Astrocyte (in vitro differentiated cells and primary cell): ENCODE results near the gene FUT4. TPM values are rescaled to one million over a fixed set of nuclear protein-coding genes. Genes with fewer than 3 reads are reported as not detected.

Source experiments
- DNase-seq: peaks from one replicate; pipeline ENCODE4 v3.0.0-alpha.2; 2010; ENCODE audit warnings: low read depth
- FAIRE-seq: peaks from 2 replicates; lab custom pipeline; 2011; peaks lifted over from hg19 to GRCh38; lab: Jason Lieb, UNC
- H2AFZ ChIP-seq: 2 replicates; pipeline ENCODE4 v1.6.0; 2012; ENCODE audit warnings: low read depth, low read length, inconsistent platforms
- H3K27ac ChIP-seq: 2 replicates; pipeline ENCODE4 v1.5.1; 2011; ENCODE audit warnings: low read depth, low read length, inconsistent platforms
- H3K27me3 ChIP-seq: 2 replicates; pipeline ENCODE4 v1.6.0; 2011; ENCODE audit warnings: low read length, inconsistent platforms; ENCODE audit not compliant: insufficient read depth
- H3K36me3 ChIP-seq: 2 replicates; pipeline ENCODE4 v1.5.1; 2011; ENCODE audit warnings: low read length, inconsistent platforms; ENCODE audit not compliant: insufficient read depth
- H3K4me1 ChIP-seq: 2 replicates; pipeline ENCODE4 v1.5.1; 2011; ENCODE audit warnings: low read length, inconsistent platforms; ENCODE audit not compliant: insufficient read depth
- H3K4me2 ChIP-seq: 2 replicates; pipeline ENCODE4 v1.6.0; 2012; ENCODE audit warnings: low read length, inconsistent platforms
- H3K4me3 ChIP-seq: 2 replicates; pipeline ENCODE4 v1.5.1; 2011; ENCODE audit warnings: low read depth, mild to moderate bottlenecking, low read length, inconsistent platforms; ENCODE audit not compliant: insufficient read depth
- H3K79me2 ChIP-seq: 2 replicates; pipeline ENCODE4 v1.6.0; 2012; ENCODE audit warnings: mild to moderate bottlenecking, low read length, inconsistent platforms; ENCODE audit not compliant: insufficient read depth
- H3K9ac ChIP-seq: 2 replicates; pipeline ENCODE4 v1.6.0; 2012; ENCODE audit warnings: mild to moderate bottlenecking, low read length, inconsistent platforms
- H3K9me3 ChIP-seq: 2 replicates; pipeline ENCODE4 v1.5.1; 2012; ENCODE audit warnings: low read depth, mild to moderate bottlenecking, low read length, inconsistent platforms; ENCODE audit not compliant: insufficient read depth
- H4K20me1 ChIP-seq: 2 replicates; pipeline ENCODE4 v1.6.0; 2012; ENCODE audit warnings: low read length, inconsistent platforms; ENCODE audit not compliant: insufficient read depth
- H3K27ac Mint-ChIP-seq: one replicate; pipeline ENCODE4 v1.8.0; 2021; ENCODE audit warnings: mild to moderate bottlenecking, mixed read lengths; ENCODE audit not compliant: unreplicated experiment
- H3K27me3 Mint-ChIP-seq: one replicate; pipeline ENCODE4 v1.8.0; 2021; ENCODE audit warnings: low read depth, mixed read lengths; ENCODE audit not compliant: unreplicated experiment
- H3K36me3 Mint-ChIP-seq: one replicate; pipeline ENCODE4 v1.8.0; 2021; ENCODE audit warnings: low read depth, mixed read lengths; ENCODE audit not compliant: unreplicated experiment
- H3K4me1 Mint-ChIP-seq: one replicate; pipeline ENCODE4 v1.8.0; 2021; ENCODE audit warnings: low read depth, mixed read lengths; ENCODE audit not compliant: unreplicated experiment
- H3K4me3 Mint-ChIP-seq: one replicate; pipeline ENCODE4 v1.8.0; 2021; ENCODE audit warnings: mild to moderate bottlenecking, moderate library complexity, mixed read lengths; ENCODE audit not compliant: unreplicated experiment
- H3K9me3 Mint-ChIP-seq: one replicate; pipeline ENCODE4 v1.8.0; 2021; ENCODE audit warnings: mild to moderate bottlenecking, mixed read lengths; ENCODE audit not compliant: unreplicated experiment
- EZH2 ChIP-seq: IDR thresholded peaks from 2 replicates; pipeline ENCODE4 v1.6.1; 2012; ENCODE audit warnings: mild to moderate bottlenecking, low read length, inconsistent platforms; ENCODE audit not compliant: insufficient read depth
- total RNA-seq: library from RNA; stranded (reverse); gene quantifications from 2 replicates; pipeline ENCODE4 v1.2.1, GENCODE V29; 2021
- TF ChIP-seq, protein P1 (sequence below): IDR thresholded peaks from 2 replicates; pipeline ENCODE4 v1.5.1; 2011; ENCODE audit warnings: low read depth, mild to moderate bottlenecking, inconsistent platforms, low read length, moderate library complexity; ENCODE audit not compliant: insufficient read depth

Gene FUT4
- total RNA-seq, 1 donor from 2014 or later, result 3.5 TPM

DNA sequence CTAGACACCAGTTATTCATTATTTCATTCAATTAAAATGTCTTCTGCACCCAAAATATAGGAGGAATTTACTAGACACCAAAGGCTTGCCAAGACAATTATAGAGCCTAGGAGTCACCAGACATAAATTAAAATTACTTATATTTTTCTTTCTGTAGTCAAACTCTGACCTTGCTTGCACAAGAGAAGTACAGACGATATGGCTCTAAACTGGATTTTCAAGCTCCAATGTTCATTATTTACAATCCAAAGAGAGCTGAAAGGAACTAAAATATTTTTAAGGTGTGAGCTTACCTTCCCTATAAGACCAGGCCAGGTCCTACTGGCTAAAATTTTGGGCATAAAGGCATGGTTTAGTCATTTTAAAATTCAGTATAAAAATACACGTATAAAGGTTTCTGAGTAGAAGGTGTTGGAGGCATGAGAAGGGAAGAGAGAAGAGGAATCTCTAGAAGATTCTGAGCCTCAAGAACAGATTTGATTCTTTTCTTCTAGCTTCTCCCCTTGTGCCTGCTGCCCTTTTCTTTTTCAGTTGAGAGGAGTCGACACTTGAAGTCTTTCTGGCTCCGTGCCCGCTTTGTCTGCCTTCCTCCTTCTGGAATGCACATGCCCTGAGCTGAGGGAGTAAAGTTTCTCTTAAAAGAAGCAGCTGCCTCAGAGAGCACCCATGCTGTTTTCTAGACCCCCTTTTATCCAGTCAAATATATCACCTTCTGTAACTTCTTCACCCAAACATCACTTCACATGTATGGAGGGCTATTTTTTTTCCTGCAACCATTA is 18.0 kb upstream of the FUT4 start:
- no peak for FAIRE-seq
- H3K79me2 ChIP-seq, result no peaks in the 10 kb centered on the region
- no peak overlapping the region for H3K27ac ChIP-seq
- TF ChIP-seq EZH2, result no peak
- TF ChIP-seq, protein P1, sequence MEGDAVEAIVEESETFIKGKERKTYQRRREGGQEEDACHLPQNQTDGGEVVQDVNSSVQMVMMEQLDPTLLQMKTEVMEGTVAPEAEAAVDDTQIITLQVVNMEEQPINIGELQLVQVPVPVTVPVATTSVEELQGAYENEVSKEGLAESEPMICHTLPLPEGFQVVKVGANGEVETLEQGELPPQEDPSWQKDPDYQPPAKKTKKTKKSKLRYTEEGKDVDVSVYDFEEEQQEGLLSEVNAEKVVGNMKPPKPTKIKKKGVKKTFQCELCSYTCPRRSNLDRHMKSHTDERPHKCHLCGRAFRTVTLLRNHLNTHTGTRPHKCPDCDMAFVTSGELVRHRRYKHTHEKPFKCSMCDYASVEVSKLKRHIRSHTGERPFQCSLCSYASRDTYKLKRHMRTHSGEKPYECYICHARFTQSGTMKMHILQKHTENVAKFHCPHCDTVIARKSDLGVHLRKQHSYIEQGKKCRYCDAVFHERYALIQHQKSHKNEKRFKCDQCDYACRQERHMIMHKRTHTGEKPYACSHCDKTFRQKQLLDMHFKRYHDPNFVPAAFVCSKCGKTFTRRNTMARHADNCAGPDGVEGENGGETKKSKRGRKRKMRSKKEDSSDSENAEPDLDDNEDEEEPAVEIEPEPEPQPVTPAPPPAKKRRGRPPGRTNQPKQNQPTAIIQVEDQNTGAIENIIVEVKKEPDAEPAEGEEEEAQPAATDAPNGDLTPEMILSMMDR, result no peak
- H3K4me1 ChIP-seq, result no peaks in the 10 kb centered on the region
- H4K20me1 ChIP-seq, result no peaks in the 10 kb centered on the region
- Mint-ChIP-seq H3K9me3 (peaks cover 3% of the 10 kb centered on the region), H3K27ac (no peak overlapping the region), H3K4me1 (peaks cover 14% of the 10 kb centered on the region), H3K27me3 (peaks cover 2% of the 10 kb centered on the region), H3K4me3 (no peak overlapping the region), H3K36me3 (no peaks in the 10 kb centered on the region)
- no peaks in the 10 kb centered on the region for H3K36me3 ChIP-seq
- H3K4me2 ChIP-seq, result peak overlapping the region; percentile 25
- no peaks in the 10 kb centered on the region for H3K9me3 ChIP-seq
- H3K4me3 ChIP-seq, result no peak overlapping the region
- peak; percentile 65 for DNase-seq
- H3K9ac ChIP-seq, result no peak overlapping the region
- H3K27me3 ChIP-seq, result no peaks in the 10 kb centered on the region
- peak overlapping the region; percentile 67 for H2AFZ ChIP-seq

DNA sequence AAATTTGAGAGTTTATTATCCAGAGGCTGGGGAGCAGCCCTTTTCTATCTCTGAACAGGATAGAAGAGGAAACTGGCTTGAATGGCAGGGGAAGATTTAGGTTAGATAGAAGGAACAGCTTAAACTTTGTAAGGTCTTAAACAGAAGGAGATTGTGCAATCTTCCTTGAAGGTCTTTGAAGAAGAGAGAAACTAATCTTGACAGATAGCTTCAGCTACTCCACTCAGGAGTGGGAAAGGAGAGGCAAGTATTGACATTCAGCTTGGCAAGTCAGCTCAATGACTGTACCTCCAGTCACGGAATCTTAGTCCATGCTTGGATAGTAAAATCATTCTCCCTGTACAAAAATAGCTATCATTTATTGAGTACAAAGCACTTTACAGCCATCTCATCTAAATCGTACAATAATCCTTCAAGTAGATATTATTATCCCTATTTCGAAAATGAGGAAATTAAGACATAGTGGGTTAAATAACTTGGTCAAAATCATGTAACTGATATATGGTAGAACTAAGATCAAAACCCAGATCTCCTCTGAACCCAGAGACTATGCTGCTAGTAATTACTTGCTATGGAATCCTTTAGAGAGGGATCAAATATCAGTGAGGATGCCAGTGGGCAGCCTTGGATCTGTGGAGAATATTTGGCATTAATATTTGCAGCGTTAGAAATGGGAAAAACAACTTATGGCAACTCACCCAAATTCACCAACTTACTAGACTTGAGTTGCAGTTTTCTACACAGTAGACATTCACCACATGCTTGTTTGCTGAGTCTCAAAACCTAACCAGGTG is 16.9 kb upstream of the FUT4 start:
- H3K27ac ChIP-seq, result no peak overlapping the region
- no peaks in the 10 kb centered on the region for H4K20me1 ChIP-seq
- no peak overlapping the region for H2AFZ ChIP-seq
- no peaks in the 10 kb centered on the region for H3K9me3 ChIP-seq
- H3K27ac Mint-ChIP-seq, result no peak overlapping the region
- H3K4me1 ChIP-seq, result no peaks in the 10 kb centered on the region
- DNase-seq (peak; percentile 13), FAIRE-seq (no peak)
- H3K4me1 Mint-ChIP-seq, result peaks cover 14% of the 10 kb centered on the region
- no peak for TF ChIP-seq EZH2
- TF ChIP-seq, protein P1, result no peak
- no peak overlapping the region for H3K4me3 Mint-ChIP-seq
- peaks cover 3% of the 10 kb centered on the region for H3K9me3 Mint-ChIP-seq
- no peak overlapping the region for H3K4me2 ChIP-seq
- no peak overlapping the region for H3K4me3 ChIP-seq
- H3K27me3 ChIP-seq, result no peaks in the 10 kb centered on the region
- no peak overlapping the region for H3K9ac ChIP-seq
- peaks cover 2% of the 10 kb centered on the region for H3K27me3 Mint-ChIP-seq
- no peaks in the 10 kb centered on the region for H3K79me2 ChIP-seq
- no peaks in the 10 kb centered on the region for H3K36me3 Mint-ChIP-seq
- H3K36me3 ChIP-seq, result no peaks in the 10 kb centered on the region
